Naive B cell (primary cell): Measurements from ENCODE around the gene STK32A. TPM values are rescaled to one million over a fixed set of nuclear protein-coding genes. Genes with fewer than 3 reads are reported as not detected.

Experiments
- ATAC-seq, 2 donors: fragments of 150-1000 bp; cut with Tn5 transposase; 2 replicates each; pipeline ENCODE4 v1.10.0; 2021; ENCODE audit warnings: low read depth in 2 of 2, mild to moderate bottlenecking in 2 of 2, moderate library complexity in 2 of 2
- DNase-seq: peaks from one replicate; pipeline ENCODE4 v3.0.0; 2022
- H3K27ac Mint-ChIP-seq, 6 donors: one replicate each; pipeline ENCODE4 v1.8.0; 2020 to 2022; ENCODE audit warnings: mild to moderate bottlenecking in 6 of 6, mixed read lengths in 6 of 6, moderate library complexity in 5 of 6, inconsistent platforms in 2 of 6
- H3K27me3 Mint-ChIP-seq, 3 donors: one replicate each; pipeline ENCODE4 v1.8.0; 2021 to 2022; ENCODE audit warnings: mixed read lengths in 3 of 3, mild to moderate bottlenecking in 1 of 3
- H3K36me3 Mint-ChIP-seq, 2 donors: one replicate each; pipeline ENCODE4 v1.8.0; 2020 to 2022; ENCODE audit warnings: mixed read lengths in 2 of 2, inconsistent platforms in 1 of 2, mild to moderate bottlenecking in 1 of 2
- H3K4me1 Mint-ChIP-seq, 3 donors: one replicate each; pipeline ENCODE4 v1.8.0; 2020 to 2022; ENCODE audit warnings: mixed read lengths in 3 of 3, inconsistent platforms in 1 of 3, mild to moderate bottlenecking in 1 of 3, moderate library complexity in 1 of 3
- H3K4me3 Mint-ChIP-seq, 8 donors: one replicate each; pipeline ENCODE4 v1.8.0; 2020 to 2022; ENCODE audit warnings: mild to moderate bottlenecking in 8 of 8, mixed read lengths in 8 of 8, moderate library complexity in 8 of 8, inconsistent platforms in 2 of 8
- H3K9me3 Mint-ChIP-seq, 7 donors: one replicate each; pipeline ENCODE4 v1.8.0; 2020 to 2022; ENCODE audit warnings: mixed read lengths in 7 of 7, mild to moderate bottlenecking in 5 of 7, inconsistent platforms in 2 of 7, moderate library complexity in 1 of 7
- polyA plus RNA-seq, 6 donors: library from polyadenylated mRNA; unstranded; fragments of 300-500 nt; fragmentation: Illumina TruSeq; gene quantifications; one replicate each; pipeline ENCODE4 v1.2.3, GENCODE V29; 2021; ENCODE audit warnings: low read depth in 6 of 6

Gene STK32A
- polyA plus RNA-seq, 6 donors from 2014 or later, result not detected

DNA sequence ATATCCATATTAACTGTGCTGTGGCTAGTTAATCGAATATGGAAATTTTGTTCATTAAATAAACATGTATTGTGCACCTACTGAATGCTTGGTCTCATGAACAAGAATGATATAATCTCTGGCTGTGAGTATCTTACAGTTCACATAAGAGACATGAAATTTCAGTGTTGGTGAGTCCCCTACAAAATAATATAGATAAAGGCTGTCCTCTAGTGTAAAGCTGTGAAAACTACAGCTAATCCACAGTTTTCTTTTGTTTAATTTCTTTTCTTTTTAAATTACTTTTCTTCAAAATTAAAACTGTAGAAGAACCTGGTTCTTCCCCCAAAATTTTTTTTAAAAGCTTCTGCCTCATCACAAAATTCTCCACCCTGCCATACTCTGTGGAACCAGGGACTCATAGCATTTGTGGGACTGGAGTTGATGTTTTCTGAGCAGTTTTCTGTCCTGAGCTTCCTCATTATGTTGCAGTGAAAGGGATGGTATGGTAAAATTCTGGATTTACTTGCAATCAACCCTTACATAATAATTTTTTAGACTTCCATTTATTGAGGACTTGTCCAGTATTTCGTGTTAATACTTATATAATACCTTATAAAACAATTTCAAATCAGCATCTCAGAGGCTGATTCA, 135.0 kb downstream of the STK32A start:
- Mint-ChIP-seq H3K27me3 (peaks cover 0 to 4% (median 0%) of the 10 kb centered on the region in 3 donors), H3K4me1 (no peaks in the 10 kb centered on the region)

DNA sequence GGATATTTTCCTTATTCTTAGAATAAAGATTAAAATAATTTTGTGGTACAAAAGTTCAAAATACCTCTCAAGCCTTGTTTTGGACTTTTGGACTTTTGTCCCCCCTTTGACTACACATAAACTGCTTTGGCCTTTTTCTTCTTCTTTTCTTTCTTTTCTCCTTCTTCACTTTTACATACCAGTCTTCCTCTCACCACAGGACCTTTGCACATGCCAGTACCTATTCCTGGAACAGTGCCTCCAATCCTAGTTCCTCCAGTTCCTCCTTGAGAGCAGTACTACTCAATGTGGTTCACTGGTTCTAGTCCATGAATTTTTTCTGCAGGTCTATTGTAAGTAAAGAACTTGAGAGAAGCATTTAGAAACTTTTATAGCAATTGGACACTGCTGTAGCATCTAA, 136.5 kb downstream of the STK32A start:
- Mint-ChIP-seq H3K27me3 (peaks cover 0 to 4% (median 0%) of the 10 kb centered on the region in 3 donors), H3K4me3 (no peak overlapping the region), H3K9me3 (peaks cover 0 to 8% (median 0%) of the 10 kb centered on the region in 7 donors), H3K36me3 (no peaks in the 10 kb centered on the region), H3K27ac (peak overlapping the region in 1 of 6 donors; percentile 67), H3K4me1 (no peaks in the 10 kb centered on the region)
- DNase-seq (no peak), ATAC-seq (no peak)

More for the DNA sequence above, 135.0 kb downstream of the STK32A start:
- Mint-ChIP-seq H3K9me3 (peaks cover 0 to 10% (median 3%) of the 10 kb centered on the region in 7 donors), H3K4me3 (no peak overlapping the region), H3K36me3 (no peaks in the 10 kb centered on the region), H3K27ac (no peak overlapping the region)
- ATAC-seq (no peak), DNase-seq (no peak)

DNA sequence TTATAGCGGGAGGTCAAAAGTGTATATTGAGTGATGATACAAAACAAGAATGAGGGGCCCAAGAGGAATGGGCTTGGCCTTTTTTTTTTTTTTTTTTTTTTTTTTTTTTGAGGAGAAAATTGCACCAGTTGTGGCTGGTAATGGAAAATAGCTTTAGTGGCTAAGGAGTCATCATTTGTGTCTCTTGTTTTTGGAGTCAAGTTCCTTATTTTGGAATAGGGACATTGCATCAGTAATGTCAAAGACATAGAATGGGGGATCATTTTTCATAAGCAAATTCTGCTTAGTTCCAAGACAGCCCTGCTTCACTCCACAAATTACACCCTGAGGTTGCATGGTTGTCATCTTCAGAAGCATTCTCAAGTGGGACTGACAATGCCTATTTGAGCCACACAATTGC, 137.4 kb downstream of the STK32A start:
- no peak for ATAC-seq
- no peak for DNase-seq
- Mint-ChIP-seq H3K36me3 (no peaks in the 10 kb centered on the region), H3K27ac (no peak overlapping the region), H3K4me1 (no peaks in the 10 kb centered on the region), H3K9me3 (peaks cover 0 to 8% (median 0%) of the 10 kb centered on the region in 7 donors), H3K27me3 (peaks cover 0 to 8% (median 0%) of the 10 kb centered on the region in 3 donors), H3K4me3 (no peak overlapping the region)

DNA sequence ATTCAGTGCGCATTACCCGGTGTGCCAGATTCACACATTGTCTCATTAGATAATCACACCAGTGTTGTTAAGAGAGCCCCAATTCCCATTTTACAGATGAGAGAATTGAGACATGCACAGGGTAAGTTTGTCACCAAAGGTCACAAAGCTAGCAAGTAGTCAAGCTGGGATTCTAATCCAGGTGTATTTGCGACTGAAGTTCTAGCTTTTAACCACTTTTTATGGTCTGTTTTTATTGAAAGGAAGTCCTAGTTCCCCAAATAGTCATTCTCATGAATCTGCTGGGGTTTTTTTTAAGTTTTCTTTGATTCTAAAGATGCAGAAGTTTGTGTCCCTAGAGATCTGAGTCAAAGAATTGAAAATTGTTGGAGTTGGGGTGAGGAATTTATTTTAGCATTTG, 138.5 kb downstream of the STK32A start:
- Mint-ChIP-seq H3K36me3 (no peaks in the 10 kb centered on the region), H3K27ac (no peak overlapping the region), H3K4me3 (no peak overlapping the region), H3K27me3 (peaks cover 0 to 8% (median 0%) of the 10 kb centered on the region in 3 donors), H3K9me3 (peaks cover 0 to 8% (median 3%) of the 10 kb centered on the region in 7 donors), H3K4me1 (no peaks in the 10 kb centered on the region)
- no peak for ATAC-seq
- no peak for DNase-seq

DNA sequence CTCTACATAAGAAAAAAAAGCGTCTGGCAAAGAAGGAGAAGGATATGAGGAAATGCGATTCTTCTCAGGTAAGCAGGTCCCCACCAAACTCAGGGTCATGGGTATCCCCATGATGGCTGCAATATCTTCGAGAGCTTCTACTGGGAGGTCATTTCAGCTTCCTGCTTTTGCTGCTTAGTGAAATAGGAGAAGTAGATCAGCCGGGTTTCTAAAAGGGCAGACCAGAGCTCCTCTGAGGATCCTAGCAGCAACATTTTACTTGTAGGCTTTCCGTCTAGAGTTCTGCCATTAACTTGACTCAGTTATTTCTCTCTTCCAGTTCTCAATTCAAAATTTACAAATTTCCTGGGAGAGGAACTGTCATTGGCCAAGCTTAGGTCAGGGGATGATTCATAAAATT, 140.3 kb downstream of the STK32A start:
- H3K27ac Mint-ChIP-seq, result no peak overlapping the region
- ATAC-seq (no peak), DNase-seq (no peak)
- H3K27me3 Mint-ChIP-seq, result peaks cover 0 to 8% (median 0%) of the 10 kb centered on the region in 3 donors
- no peaks in the 10 kb centered on the region for H3K36me3 Mint-ChIP-seq
- no peaks in the 10 kb centered on the region for H3K4me1 Mint-ChIP-seq
- no peak overlapping the region for H3K4me3 Mint-ChIP-seq
- peaks cover 2 to 18% (median 5%) of the 10 kb centered on the region in 7 donors for H3K9me3 Mint-ChIP-seq

DNA sequence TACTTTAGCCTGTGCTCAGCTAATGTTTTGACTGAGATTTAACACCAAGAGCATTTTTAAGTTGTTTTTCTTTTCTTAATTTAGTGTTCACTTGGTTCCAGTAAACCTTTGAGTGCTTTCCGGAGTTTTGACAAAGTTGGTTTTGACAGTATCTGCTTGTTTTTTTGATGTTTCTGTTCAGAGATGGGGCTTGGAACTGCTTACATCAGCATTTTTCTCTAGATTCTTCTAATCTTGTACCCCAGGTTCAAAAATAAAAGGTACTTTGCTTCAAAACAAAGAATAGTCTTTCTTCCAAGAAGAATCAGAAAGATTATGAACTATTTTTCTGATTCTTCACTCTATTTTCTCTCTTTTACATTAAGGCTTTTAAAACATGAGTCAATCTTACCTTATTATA, 142.9 kb downstream of the STK32A start:
- ATAC-seq (no peak), DNase-seq (no peak)
- Mint-ChIP-seq H3K27ac (no peak overlapping the region), H3K4me1 (no peaks in the 10 kb centered on the region), H3K27me3 (peaks cover 0 to 4% (median 0%) of the 10 kb centered on the region in 3 donors), H3K9me3 (peaks cover 0 to 26% (median 3%) of the 10 kb centered on the region in 7 donors), H3K36me3 (no peaks in the 10 kb centered on the region), H3K4me3 (no peak overlapping the region)

DNA sequence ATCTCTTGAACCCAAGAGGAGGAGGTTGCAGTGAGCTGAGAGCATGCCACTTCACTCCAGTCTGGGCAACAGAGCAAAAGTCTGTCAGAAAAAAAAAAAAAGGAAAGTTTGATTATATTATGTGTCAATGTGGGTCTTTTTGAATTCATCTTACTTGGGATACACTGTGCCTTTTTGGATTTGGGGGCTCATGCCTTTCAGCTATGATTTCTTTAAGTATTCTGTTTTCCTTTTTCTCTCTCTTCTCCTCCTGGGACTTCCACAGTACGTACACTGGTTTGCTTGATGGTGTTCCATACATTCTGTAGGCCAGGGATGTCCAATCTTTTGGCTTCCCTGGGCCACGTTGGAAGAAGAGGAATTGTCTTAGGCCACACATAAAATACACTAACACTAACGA, 146.7 kb downstream of the STK32A start:
- H3K9me3 Mint-ChIP-seq, result peaks cover 0 to 26% (median 3%) of the 10 kb centered on the region in 7 donors
- ATAC-seq (no peak), DNase-seq (no peak)
- no peak overlapping the region for H3K27ac Mint-ChIP-seq
- H3K36me3 Mint-ChIP-seq, result no peaks in the 10 kb centered on the region
- H3K27me3 Mint-ChIP-seq, result peaks cover 0 to 6% (median 2%) of the 10 kb centered on the region in 3 donors
- no peak overlapping the region for H3K4me3 Mint-ChIP-seq
- H3K4me1 Mint-ChIP-seq, result no peaks in the 10 kb centered on the region

DNA sequence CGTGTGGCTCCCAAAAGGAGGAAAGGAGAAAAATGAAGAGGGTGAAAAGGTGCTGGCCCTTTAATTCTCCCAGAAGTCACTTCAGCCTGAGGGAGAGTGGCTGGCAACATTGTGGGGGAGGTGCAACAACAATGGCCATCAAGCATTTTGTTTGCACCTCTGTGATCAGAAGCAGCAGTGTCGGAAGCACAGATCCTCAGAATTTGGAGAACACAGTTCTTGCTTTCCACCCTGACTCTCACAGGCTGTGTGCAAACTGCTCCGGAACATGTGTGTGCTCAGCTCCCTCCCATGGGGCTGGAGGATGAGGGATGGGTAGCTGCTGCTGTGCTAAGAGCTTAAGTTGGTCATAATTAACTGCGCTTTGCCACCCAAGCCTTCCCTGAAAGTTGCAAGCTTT, 147.9 kb downstream of the STK32A start:
- H3K27me3 Mint-ChIP-seq, result peaks cover 0 to 6% (median 2%) of the 10 kb centered on the region in 3 donors
- H3K36me3 Mint-ChIP-seq, result no peaks in the 10 kb centered on the region
- no peaks in the 10 kb centered on the region for H3K4me1 Mint-ChIP-seq
- DNase-seq (no peak), ATAC-seq (no peak)
- H3K27ac Mint-ChIP-seq, result no peak overlapping the region
- H3K4me3 Mint-ChIP-seq, result no peak overlapping the region
- H3K9me3 Mint-ChIP-seq, result peaks cover 0 to 24% (median 3%) of the 10 kb centered on the region in 7 donors

DNA sequence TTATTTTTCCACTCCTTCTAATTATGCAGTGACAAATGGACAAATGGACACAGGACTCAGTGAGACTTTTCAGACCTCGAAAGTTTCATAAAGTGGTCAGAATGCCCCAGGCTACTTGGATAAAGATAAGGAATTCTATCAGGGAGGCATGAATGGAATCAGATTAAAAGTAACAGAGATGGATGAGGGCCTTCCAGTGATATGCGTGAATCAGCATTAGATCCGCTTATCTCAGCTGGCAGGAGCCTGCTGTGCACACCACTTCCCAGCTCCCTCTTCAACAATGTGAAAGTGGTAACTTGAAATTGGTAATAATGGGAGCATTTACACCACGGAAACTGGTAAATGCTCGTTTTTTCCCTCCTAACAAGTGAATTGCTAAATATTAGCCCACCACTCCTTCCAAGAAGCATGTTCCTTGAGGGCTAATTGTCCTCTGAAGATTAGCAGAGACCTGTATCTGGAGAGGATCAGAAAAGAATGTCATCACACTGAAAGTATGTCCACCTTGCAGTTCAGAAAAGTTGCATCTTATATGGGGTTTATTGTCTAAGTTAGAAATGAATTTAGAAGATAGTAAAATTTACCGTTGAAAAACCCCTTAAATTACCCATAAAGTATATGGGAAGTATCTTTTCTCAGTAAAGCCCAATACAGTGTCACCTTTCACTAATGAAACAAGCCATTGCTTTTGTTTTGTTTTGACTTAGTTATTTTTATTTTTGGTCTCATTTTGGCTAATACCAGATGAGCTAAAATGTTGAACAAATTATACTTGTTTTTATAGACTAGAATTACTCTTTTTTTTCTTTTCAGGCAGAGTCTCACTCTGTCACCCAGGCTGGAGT, 149.7 kb downstream of the STK32A start:
- peaks cover 0 to 8% (median 6%) of the 10 kb centered on the region in 3 donors for H3K27me3 Mint-ChIP-seq
- DNase-seq, result no peak
- H3K4me3 Mint-ChIP-seq, result no peak overlapping the region
- no peaks in the 10 kb centered on the region for H3K36me3 Mint-ChIP-seq
- no peaks in the 10 kb centered on the region for H3K4me1 Mint-ChIP-seq
- H3K27ac Mint-ChIP-seq, result no peak overlapping the region
- peaks cover 0 to 12% (median 0%) of the 10 kb centered on the region in 7 donors for H3K9me3 Mint-ChIP-seq
- no peak for ATAC-seq

DNA sequence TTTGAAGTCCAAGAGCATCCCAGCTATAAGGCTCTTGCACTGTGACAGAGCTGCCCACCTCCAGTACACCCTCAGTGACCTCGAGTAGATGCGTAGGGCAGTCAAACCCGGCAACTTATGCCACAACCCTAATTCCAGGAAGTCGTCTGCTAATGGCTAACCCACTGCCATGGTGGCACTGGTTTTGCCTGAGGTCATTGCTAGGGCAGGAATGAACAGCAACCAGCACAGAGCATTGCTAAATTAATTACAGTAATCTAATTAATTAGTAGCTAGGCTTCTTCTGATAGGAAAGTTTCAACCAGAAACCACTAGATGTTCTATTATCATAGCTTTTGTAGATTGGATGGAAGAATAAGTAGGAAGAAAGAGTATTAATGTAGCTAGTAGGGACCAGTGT, 152.3 kb downstream of the STK32A start:
- Mint-ChIP-seq H3K27me3 (peaks cover 0 to 16% (median 8%) of the 10 kb centered on the region in 3 donors), H3K4me3 (no peak overlapping the region), H3K36me3 (no peaks in the 10 kb centered on the region), H3K9me3 (peaks cover 0 to 1% (median 0%) of the 10 kb centered on the region in 7 donors), H3K4me1 (no peaks in the 10 kb centered on the region), H3K27ac (no peak overlapping the region)
- no peak for DNase-seq
- no peak for ATAC-seq

DNA sequence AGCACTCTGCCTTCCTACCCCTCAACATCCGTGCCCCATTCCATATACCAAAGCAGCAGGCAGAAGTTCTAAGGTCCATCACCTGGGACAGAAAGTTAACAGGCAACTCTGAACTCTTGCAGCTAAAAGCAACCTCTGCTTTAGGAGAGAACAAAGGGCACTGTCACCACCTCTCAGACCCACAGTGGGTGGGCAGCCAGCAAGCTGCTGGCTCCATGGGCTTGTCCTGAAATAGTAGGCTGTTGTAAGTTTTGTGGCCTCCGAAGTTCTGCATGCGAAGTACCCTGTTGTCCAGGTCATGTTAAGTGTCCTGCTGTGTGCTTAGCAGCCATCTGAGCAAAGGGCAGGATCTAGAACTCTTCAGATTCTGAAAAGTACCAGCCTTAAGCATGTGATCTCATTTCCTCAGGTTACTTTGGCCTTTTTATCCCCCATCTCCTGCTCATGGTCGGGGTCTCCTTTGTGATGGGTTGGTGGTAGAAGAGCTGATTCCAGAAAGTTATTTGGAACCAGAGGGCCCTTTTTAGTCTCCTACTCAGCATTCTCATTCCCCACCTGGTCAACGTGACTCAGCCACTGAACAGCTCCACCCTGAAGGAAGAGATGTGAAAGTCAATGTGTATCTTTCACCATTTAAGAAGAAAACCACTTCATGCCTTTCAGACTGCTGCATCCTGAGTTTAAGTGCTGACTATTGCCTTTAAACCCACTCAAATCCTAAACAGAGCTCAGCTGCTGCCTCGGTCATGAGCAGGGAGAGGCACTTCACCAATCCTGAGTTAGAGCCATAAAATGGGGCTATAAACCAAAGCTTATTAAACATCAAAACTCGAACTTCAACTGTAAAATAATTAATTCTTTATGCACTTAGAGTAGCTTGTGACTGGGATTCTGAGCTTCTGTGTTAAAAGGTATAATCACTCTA, 153.6 kb downstream of the STK32A start:
- H3K27me3 Mint-ChIP-seq, result peaks cover 0 to 20% (median 8%) of the 10 kb centered on the region in 3 donors
- ATAC-seq (no peak), DNase-seq (no peak)
- no peak overlapping the region for H3K4me3 Mint-ChIP-seq
- H3K36me3 Mint-ChIP-seq, result no peaks in the 10 kb centered on the region
- H3K9me3 Mint-ChIP-seq, result peaks cover 0 to 4% (median 0%) of the 10 kb centered on the region in 7 donors
- H3K4me1 Mint-ChIP-seq, result no peaks in the 10 kb centered on the region
- H3K27ac Mint-ChIP-seq, result no peak overlapping the region

DNA sequence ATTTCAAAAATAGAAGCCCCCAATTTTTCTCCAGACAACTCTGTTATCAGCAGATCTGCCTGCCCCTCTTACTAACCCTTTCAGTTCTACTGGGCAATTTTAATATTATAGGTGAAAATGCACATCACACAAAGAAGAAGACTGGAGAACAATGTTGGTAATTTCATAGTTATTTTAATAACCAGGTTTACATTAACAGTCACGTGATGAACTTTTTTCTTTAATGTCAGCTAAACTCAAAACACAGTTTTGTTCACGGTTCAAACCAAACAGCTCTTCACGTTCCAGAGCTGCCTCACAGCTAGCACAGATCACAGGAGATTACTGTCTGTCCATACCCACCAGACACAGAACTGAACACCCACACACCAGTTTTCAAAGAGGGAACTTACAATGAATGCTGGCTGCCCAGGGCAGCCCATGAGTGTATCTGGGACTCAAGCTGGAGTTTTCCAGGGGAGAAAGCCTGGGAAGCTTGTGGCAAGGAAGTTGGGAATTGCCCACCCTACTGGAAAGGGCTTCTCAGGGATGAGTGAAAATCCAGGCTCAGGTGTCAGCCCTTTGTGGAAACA, 155.9 kb downstream of the STK32A start:
- H3K4me3 Mint-ChIP-seq, result no peak overlapping the region
- DNase-seq, result no peak
- peaks cover 0 to 20% (median 8%) of the 10 kb centered on the region in 3 donors for H3K27me3 Mint-ChIP-seq
- no peaks in the 10 kb centered on the region for H3K36me3 Mint-ChIP-seq
- peaks cover 0 to 6% (median 0%) of the 10 kb centered on the region in 7 donors for H3K9me3 Mint-ChIP-seq
- no peak overlapping the region for H3K27ac Mint-ChIP-seq
- no peaks in the 10 kb centered on the region for H3K4me1 Mint-ChIP-seq
- ATAC-seq, result no peak

DNA sequence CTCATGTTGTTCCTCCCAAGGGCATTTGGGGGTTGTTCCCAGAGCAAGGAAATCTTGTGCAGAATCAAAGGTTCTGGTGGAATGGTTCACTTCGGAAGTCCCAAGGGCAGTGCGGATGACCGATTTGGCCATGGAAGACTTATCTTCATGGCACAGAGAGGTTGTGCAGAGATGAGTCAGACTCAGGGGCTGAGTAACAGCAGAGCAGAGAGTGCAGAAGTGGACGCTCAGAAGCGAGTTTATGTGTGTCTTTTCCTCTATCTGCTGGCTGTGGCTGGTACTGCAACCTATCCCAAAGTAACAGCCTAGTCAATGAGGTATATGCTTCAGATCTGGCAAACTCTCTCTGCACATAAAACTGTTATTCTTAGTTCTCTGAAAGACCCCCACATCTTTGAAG, 157.0 kb downstream of the STK32A start:
- no peak for ATAC-seq
- Mint-ChIP-seq H3K4me3 (no peak overlapping the region), H3K27ac (no peak overlapping the region), H3K27me3 (peaks cover 0 to 14% (median 8%) of the 10 kb centered on the region in 3 donors), H3K36me3 (no peaks in the 10 kb centered on the region), H3K4me1 (no peaks in the 10 kb centered on the region), H3K9me3 (peaks cover 0 to 9% (median 0%) of the 10 kb centered on the region in 7 donors)
- DNase-seq, result no peak
